Glutamatergic neuron (in vitro differentiated cells): ENCODE results near the gene SPINDOC. TPM values are rescaled to one million over a fixed set of nuclear protein-coding genes. Genes with fewer than 3 reads are reported as not detected.

ENCODE experiments used
- DNase-seq: peaks from one replicate; pipeline ENCODE4 v3.0.0; 2022
- H3K27ac Mint-ChIP-seq: one replicate; pipeline ENCODE4 v1.8.0; 2020; ENCODE audit warnings: mild to moderate bottlenecking, mixed read lengths, inconsistent platforms; ENCODE audit not compliant: unreplicated experiment
- H3K27me3 Mint-ChIP-seq: one replicate; pipeline ENCODE4 v1.8.0; 2020; ENCODE audit warnings: mild to moderate bottlenecking, moderate library complexity, mixed read lengths, inconsistent platforms; ENCODE audit not compliant: unreplicated experiment
- H3K36me3 Mint-ChIP-seq: one replicate; pipeline ENCODE4 v1.8.0; 2020; ENCODE audit warnings: mild to moderate bottlenecking, mixed read lengths, inconsistent platforms; ENCODE audit not compliant: unreplicated experiment
- H3K4me1 Mint-ChIP-seq: one replicate; pipeline ENCODE4 v1.8.0; 2020; ENCODE audit warnings: mild to moderate bottlenecking, low read depth, mixed read lengths, inconsistent platforms; ENCODE audit not compliant: unreplicated experiment
- H3K4me3 Mint-ChIP-seq: one replicate; pipeline ENCODE4 v1.8.0; 2020; ENCODE audit warnings: mild to moderate bottlenecking, mixed read lengths, inconsistent platforms; ENCODE audit not compliant: unreplicated experiment
- H3K9me3 Mint-ChIP-seq: one replicate; pipeline ENCODE4 v1.8.0; 2020; ENCODE audit warnings: mild to moderate bottlenecking, moderate library complexity, mixed read lengths, inconsistent platforms; ENCODE audit not compliant: unreplicated experiment
- long read RNA-seq: library from polyadenylated mRNA; unstranded; transcript quantifications from one replicate; pipeline ENCODE4 v2.0.0, GENCODE V29; 2020; ENCODE audit not compliant: unreplicated experiment
- total RNA-seq: library from RNA; stranded (reverse); fragmentation: NEBNext Ultra II Directional; extraction: Animal tissue kit (Norgen Biotek cat#: 25700); gene quantifications from one replicate; pipeline ENCODE4 v1.2.1, GENCODE V29; 2021; ENCODE audit not compliant: unreplicated experiment
- TF ChIP-seq, protein P1 (sequence below): fragments of 200-600 bp; sonication (generic); IDR thresholded peaks from one replicate; pipeline ENCODE4 v1.5.0; 2021; ENCODE audit not compliant: partially characterized antibody, unreplicated experiment

Gene SPINDOC, protein sequence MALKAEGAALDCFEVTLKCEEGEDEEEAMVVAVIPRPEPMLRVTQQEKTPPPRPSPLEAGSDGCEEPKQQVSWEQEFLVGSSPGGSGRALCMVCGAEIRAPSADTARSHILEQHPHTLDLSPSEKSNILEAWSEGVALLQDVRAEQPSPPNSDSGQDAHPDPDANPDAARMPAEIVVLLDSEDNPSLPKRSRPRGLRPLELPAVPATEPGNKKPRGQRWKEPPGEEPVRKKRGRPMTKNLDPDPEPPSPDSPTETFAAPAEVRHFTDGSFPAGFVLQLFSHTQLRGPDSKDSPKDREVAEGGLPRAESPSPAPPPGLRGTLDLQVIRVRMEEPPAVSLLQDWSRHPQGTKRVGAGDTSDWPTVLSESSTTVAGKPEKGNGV
- total RNA-seq: 83.7 TPM
- long read RNA-seq, partial matches to known transcripts: 1 of 1 reads
- long read RNA-seq, other reads (novel, unspliced or antisense): 0 of 1 reads

DNA sequence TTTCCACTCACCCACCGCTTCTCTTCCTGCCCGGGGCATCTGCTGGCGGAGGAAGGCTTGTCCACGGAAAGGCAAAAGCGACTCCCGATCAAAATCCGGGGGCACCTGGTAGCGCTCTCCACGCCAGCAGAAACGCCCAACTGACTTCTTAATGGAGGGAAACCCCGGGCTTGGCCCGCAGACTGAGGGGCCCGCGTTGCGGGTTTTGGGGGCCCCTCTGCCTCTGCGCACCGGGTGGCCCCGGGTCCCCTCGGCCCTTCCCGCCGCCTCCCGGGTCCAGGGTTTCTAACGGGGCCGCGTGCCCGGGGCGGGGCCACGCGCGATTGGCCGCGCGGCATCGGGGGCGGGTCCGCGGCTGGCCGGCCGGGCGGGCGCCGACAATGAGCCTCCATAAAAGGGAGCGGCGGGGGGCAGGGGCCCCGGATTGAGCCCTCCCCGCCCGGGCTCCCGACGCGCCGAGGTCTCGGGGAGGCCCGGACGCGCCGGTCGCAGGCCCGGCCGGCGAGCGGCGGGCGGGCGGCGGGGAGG lies at the start of gene SPINDOC:
SPINDOC (plus strand) TSS at position 422 of the 528 bp plus-strand sequence. CDS start 231 bp downstream, outside the sequence.
- peak within 1 kb of the TSS; percentile 93 for H3K4me3 Mint-ChIP-seq
- DNase-seq: peak; percentile 80
- peaks cover 2% of the 10 kb centered on the region for H3K9me3 Mint-ChIP-seq
- peaks cover 2% of the 10 kb centered on the region for H3K27me3 Mint-ChIP-seq
- H3K27ac Mint-ChIP-seq: peak within 1 kb of the TSS; percentile 52
- H3K4me1 Mint-ChIP-seq: peaks cover 18% of the 10 kb centered on the region
- H3K36me3 Mint-ChIP-seq: peaks cover 5% of the 10 kb centered on the region
- TF ChIP-seq, protein P1, sequence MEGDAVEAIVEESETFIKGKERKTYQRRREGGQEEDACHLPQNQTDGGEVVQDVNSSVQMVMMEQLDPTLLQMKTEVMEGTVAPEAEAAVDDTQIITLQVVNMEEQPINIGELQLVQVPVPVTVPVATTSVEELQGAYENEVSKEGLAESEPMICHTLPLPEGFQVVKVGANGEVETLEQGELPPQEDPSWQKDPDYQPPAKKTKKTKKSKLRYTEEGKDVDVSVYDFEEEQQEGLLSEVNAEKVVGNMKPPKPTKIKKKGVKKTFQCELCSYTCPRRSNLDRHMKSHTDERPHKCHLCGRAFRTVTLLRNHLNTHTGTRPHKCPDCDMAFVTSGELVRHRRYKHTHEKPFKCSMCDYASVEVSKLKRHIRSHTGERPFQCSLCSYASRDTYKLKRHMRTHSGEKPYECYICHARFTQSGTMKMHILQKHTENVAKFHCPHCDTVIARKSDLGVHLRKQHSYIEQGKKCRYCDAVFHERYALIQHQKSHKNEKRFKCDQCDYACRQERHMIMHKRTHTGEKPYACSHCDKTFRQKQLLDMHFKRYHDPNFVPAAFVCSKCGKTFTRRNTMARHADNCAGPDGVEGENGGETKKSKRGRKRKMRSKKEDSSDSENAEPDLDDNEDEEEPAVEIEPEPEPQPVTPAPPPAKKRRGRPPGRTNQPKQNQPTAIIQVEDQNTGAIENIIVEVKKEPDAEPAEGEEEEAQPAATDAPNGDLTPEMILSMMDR: no peak

DNA sequence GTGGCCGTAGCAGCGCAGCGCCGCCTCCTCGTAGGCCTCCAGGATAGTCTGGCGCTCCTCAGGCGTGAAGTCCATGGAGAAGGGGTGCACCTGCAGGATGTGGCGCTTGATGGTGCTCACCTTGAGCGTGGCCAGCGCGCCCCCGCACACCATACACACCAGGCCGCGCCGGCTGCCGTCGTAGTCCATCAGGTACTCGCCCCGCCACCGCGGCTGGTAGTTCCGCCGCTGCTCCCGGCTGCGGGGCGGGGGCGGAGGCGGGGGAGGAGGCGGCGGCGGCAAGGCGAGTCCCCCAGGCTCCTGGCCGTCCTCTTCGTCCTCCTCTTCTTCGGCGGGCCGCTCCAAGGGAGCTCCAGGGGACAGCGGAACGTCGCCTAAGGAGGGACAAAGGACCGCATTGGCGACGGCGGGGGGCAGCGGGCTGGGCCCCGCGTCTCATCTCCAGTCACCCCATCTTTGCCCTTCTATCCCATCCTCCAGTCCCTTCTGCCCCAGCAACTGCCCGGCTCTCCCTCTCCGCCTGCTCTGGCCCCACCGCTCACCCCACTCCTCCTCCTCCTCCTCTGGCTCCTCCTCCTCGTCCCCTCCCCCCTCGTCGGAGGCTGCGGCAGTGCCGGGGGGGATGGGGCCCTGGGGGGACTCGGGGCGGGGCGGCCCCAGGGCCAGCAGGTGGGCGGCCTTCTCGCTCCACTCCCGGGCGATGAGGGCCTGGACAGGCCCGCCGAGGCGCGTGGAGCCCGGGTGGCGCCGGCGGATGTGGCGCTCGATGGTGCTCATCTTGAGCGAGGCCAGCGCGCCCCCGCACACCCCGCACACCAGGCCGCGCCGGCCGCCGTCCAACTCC lies 49.5 kb upstream of the SPINDOC start:
- peak overlapping the region; percentile 84 for H3K4me3 Mint-ChIP-seq

DNA sequence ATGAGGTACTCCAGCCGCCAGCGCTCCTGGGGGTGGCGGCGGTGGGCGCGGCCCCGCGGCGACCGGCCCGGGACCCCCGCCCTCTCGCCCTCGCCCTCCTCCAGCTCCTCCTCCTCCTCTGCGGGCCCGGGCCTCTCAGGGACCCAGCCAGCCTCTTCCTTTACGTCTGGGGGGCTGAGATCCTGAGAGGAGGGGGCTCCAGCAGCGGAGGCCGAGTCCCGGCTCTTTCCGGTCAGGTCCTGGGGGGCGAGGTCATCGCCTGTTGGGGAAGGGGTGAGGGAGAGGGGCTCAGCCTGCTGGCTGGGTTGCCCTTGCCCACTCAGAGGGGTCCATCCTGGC lies 48.9 kb upstream of the SPINDOC start:
- TF ChIP-seq, protein P1: no peak
- Mint-ChIP-seq H3K4me3 (peak overlapping the region; percentile 55), H3K9me3 (peaks cover 47% of the 10 kb centered on the region), H3K36me3 (peaks cover 4% of the 10 kb centered on the region), H3K4me1 (peaks cover 11% of the 10 kb centered on the region), H3K27ac (peak overlapping the region; percentile 48), H3K27me3 (peaks cover 42% of the 10 kb centered on the region)
- DNase-seq: no peak

More for the DNA sequence above, 49.5 kb upstream of the SPINDOC start:
- peaks cover 51% of the 10 kb centered on the region for H3K9me3 Mint-ChIP-seq
- peaks cover 46% of the 10 kb centered on the region for H3K27me3 Mint-ChIP-seq
- TF ChIP-seq, protein P1: no peak
- H3K4me1 Mint-ChIP-seq: peaks cover 16% of the 10 kb centered on the region
- peak overlapping the region; percentile 86 for H3K27ac Mint-ChIP-seq
- DNase-seq: peak; percentile 84
- peaks cover 4% of the 10 kb centered on the region for H3K36me3 Mint-ChIP-seq

DNA sequence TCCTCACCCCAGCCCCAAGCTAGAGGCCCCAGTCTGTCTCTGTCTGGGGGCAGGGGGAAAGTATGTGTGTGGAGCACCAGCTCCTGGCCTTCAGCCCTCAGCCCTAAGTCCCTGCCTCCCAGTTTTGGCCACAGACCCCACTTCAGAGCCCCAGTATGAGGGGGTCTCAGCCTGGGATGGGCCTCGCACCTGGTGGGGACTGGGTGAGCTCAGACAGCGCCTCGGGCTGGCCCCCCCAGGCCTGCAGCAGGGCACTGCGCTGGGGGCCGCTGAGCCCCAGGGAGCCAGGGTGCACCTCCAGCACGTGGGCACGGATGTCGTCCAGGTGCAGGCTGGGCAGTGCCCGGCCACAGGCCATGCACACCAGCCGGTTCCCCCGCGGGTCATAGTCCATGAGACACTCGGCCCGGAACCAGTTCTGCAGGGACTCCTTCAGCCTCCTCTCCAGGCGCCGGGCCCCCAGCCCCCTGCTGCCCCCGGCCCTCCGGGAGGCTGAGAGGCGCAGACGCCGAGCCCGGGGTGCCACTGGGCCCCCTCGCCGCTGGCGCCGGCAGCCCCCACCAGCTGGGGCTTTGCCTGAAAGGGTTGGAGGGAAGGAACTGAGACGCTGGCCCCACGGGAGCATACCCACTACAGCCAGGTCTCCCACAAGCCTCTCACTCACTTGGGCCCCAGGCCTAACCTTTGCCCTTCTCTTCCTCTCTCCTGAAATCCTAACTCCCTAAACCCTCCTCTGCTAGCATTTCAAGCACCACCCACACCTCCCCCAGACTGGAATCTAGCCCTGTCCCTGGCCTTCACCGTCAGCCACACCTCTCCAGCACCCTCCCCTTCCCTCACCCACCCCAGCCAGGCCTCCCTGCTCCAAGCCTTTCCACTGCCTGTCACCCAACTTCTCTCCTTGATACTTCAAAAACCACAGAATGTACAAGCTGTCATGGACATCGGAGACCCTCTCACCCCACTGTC lies 48.3 kb upstream of the SPINDOC start:
- Mint-ChIP-seq H3K4me3 (peak overlapping the region; percentile 99), H3K9me3 (peaks cover 45% of the 10 kb centered on the region), H3K27ac (peak overlapping the region; percentile 91), H3K27me3 (peaks cover 44% of the 10 kb centered on the region), H3K4me1 (peaks cover 12% of the 10 kb centered on the region), H3K36me3 (peaks cover 4% of the 10 kb centered on the region)
- TF ChIP-seq, protein P1: no peak
- peak; percentile 45 for DNase-seq
